ENCODE results near the gene TCF4. TPM values are rescaled to one million over a fixed set of nuclear protein-coding genes. Genes with fewer than 3 reads are reported as not detected.

TCF4 gene
- total RNA-seq, 1 donor, result 27.5 TPM

- Histone ChIP-seq H3K27me3 (ENCODE audit: insufficient read depth, low read length) (no peaks in the 10 kb centered on the region), H3K4me1 (ENCODE audit: insufficient read depth, low read length) (no peaks in the 10 kb centered on the region), H3K9me3 (ENCODE audit: low read depth, low read length) (no peaks in the 10 kb centered on the region), H3K4me3 (ENCODE audit: low read length) (no peak overlapping the region)
Observed at GRCh38 chr18:55300936-55301531, 287.0 kb downstream of the TCF4 start.

GRCh38 chr18:55300421-55300935 lies 287.5 kb downstream of the TCF4 start:
- Histone ChIP-seq H3K27me3 (ENCODE audit: insufficient read depth, low read length) (no peaks in the 10 kb centered on the region), H3K9me3 (ENCODE audit: low read depth, low read length) (no peaks in the 10 kb centered on the region), H3K4me3 (ENCODE audit: low read length) (no peak overlapping the region), H3K4me1 (ENCODE audit: insufficient read depth, low read length) (no peaks in the 10 kb centered on the region)

- Histone ChIP-seq H3K27me3 (ENCODE audit: insufficient read depth, low read length) (no peaks in the 10 kb centered on the region), H3K9me3 (ENCODE audit: low read depth, low read length) (no peaks in the 10 kb centered on the region), H3K4me1 (ENCODE audit: insufficient read depth, low read length) (no peaks in the 10 kb centered on the region), H3K4me3 (ENCODE audit: low read length) (no peak overlapping the region)
Observed at GRCh38 chr18:55296778-55297177, 291.2 kb downstream of the TCF4 start.

GRCh38 chr18:55296115-55296514 lies 291.9 kb downstream of the TCF4 start:
- Histone ChIP-seq H3K4me3 (ENCODE audit: low read length) (no peak overlapping the region), H3K27me3 (ENCODE audit: insufficient read depth, low read length) (no peaks in the 10 kb centered on the region), H3K4me1 (ENCODE audit: insufficient read depth, low read length) (no peaks in the 10 kb centered on the region), H3K9me3 (ENCODE audit: low read depth, low read length) (no peaks in the 10 kb centered on the region)

- Histone ChIP-seq H3K9me3 (ENCODE audit: low read depth, low read length) (no peaks in the 10 kb centered on the region), H3K4me3 (ENCODE audit: low read length) (no peak overlapping the region), H3K27me3 (ENCODE audit: insufficient read depth, low read length) (no peaks in the 10 kb centered on the region), H3K4me1 (ENCODE audit: insufficient read depth, low read length) (no peaks in the 10 kb centered on the region)
Observed at GRCh38 chr18:55290898-55291297, 297.1 kb downstream of the TCF4 start.

- no peaks in the 10 kb centered on the region for H3K27me3 ChIP-seq (ENCODE audit: insufficient read depth, low read length)
- no peak overlapping the region for H3K4me3 ChIP-seq (ENCODE audit: low read length)
- H3K9me3 ChIP-seq (ENCODE audit: low read depth, low read length), result no peaks in the 10 kb centered on the region
- no peaks in the 10 kb centered on the region for H3K4me1 ChIP-seq (ENCODE audit: insufficient read depth, low read length)
Observed at GRCh38 chr18:55289775-55290174, 298.2 kb downstream of the TCF4 start.

GRCh38 chr18:55289048-55289447 lies 298.9 kb downstream of the TCF4 start:
- no peaks in the 10 kb centered on the region for H3K27me3 ChIP-seq (ENCODE audit: insufficient read depth, low read length)
- no peaks in the 10 kb centered on the region for H3K9me3 ChIP-seq (ENCODE audit: low read depth, low read length)
- no peaks in the 10 kb centered on the region for H3K4me1 ChIP-seq (ENCODE audit: insufficient read depth, low read length)
- H3K4me3 ChIP-seq (ENCODE audit: low read length), result no peak overlapping the region

GRCh38 chr18:55287935-55288868 lies 299.8 kb downstream of the TCF4 start:
- Histone ChIP-seq H3K4me3 (ENCODE audit: low read length) (no peak overlapping the region), H3K4me1 (ENCODE audit: insufficient read depth, low read length) (no peaks in the 10 kb centered on the region), H3K9me3 (ENCODE audit: low read depth, low read length) (no peaks in the 10 kb centered on the region), H3K27me3 (ENCODE audit: insufficient read depth, low read length) (no peaks in the 10 kb centered on the region)

GRCh38 chr18:55287149-55287806 lies 300.7 kb downstream of the TCF4 start:
- Histone ChIP-seq H3K4me1 (ENCODE audit: insufficient read depth, low read length) (no peaks in the 10 kb centered on the region), H3K9me3 (ENCODE audit: low read depth, low read length) (no peaks in the 10 kb centered on the region), H3K4me3 (ENCODE audit: low read length) (no peak overlapping the region), H3K27me3 (ENCODE audit: insufficient read depth, low read length) (no peaks in the 10 kb centered on the region)

GRCh38 chr18:55286257-55286825 lies 301.7 kb downstream of the TCF4 start:
- no peaks in the 10 kb centered on the region for H3K27me3 ChIP-seq (ENCODE audit: insufficient read depth, low read length)
- no peaks in the 10 kb centered on the region for H3K9me3 ChIP-seq (ENCODE audit: low read depth, low read length)
- no peaks in the 10 kb centered on the region for H3K4me1 ChIP-seq (ENCODE audit: insufficient read depth, low read length)
- H3K4me3 ChIP-seq (ENCODE audit: low read length), result no peak overlapping the region

GRCh38 chr18:55284614-55285013 lies 303.4 kb downstream of the TCF4 start:
- Histone ChIP-seq H3K4me3 (ENCODE audit: low read length) (no peak overlapping the region), H3K9me3 (ENCODE audit: low read depth, low read length) (no peaks in the 10 kb centered on the region), H3K4me1 (ENCODE audit: insufficient read depth, low read length) (no peaks in the 10 kb centered on the region), H3K27me3 (ENCODE audit: insufficient read depth, low read length) (no peaks in the 10 kb centered on the region)

- no peaks in the 10 kb centered on the region for H3K27me3 ChIP-seq (ENCODE audit: insufficient read depth, low read length)
- no peaks in the 10 kb centered on the region for H3K9me3 ChIP-seq (ENCODE audit: low read depth, low read length)
- no peak overlapping the region for H3K4me3 ChIP-seq (ENCODE audit: low read length)
- no peaks in the 10 kb centered on the region for H3K4me1 ChIP-seq (ENCODE audit: insufficient read depth, low read length)
Observed at GRCh38 chr18:55283309-55283708, 304.7 kb downstream of the TCF4 start.

- no peak overlapping the region for H3K4me3 ChIP-seq (ENCODE audit: low read length)
- no peaks in the 10 kb centered on the region for H3K9me3 ChIP-seq (ENCODE audit: low read depth, low read length)
- no peaks in the 10 kb centered on the region for H3K27me3 ChIP-seq (ENCODE audit: insufficient read depth, low read length)
- H3K4me1 ChIP-seq (ENCODE audit: insufficient read depth, low read length), result no peaks in the 10 kb centered on the region
Observed at GRCh38 chr18:55280503-55280902, 307.5 kb downstream of the TCF4 start.

GRCh38 chr18:55275039-55275901 lies 312.7 kb downstream of the TCF4 start:
- Histone ChIP-seq H3K4me3 (ENCODE audit: low read length) (no peak overlapping the region), H3K4me1 (ENCODE audit: insufficient read depth, low read length) (no peaks in the 10 kb centered on the region), H3K9me3 (ENCODE audit: low read depth, low read length) (no peaks in the 10 kb centered on the region), H3K27me3 (ENCODE audit: insufficient read depth, low read length) (no peaks in the 10 kb centered on the region)

All from mononuclear cell (primary cell).